ENCODE results near the gene SAE1.

DNA sequence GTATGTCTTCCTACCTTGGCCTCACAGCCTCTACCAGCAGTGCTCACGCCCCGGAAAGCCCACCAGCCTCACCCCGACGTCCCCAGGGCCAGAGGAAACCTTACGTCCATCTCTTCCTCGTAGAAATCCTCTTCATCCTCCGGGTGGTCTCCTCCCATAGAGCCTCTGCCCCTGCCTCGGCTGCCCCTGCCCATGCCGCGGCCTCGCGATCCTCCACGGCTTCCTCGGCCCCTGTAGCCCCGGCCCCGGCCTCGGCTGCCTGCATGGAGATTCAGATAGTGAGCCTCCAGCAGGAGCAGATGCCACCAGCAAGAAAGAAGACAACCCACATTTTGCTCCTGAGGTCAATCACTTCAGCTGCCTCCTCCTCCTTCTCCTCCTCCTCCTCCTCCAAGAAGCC is 44.4 kb upstream of the SAE1 start:
- TF ChIP-seq NANOG (IDR thresholded peaks at IDR 0.05; ENCODE audit: borderline replicate concordance) (no peak), POLR2AphosphoS5 (IDR thresholded peaks at IDR 0.05; ENCODE audit: low read depth) (no peak), REST (IDR thresholded peaks at IDR 0.05; ENCODE audit: unreplicated experiment) (no peak), CREB1 (CRISPR knock-in tag; IDR thresholded peaks at IDR 0.05; ENCODE audit: low read depth) (no peak), EZH2 (IDR thresholded peaks at IDR 0.05; ENCODE audit: low read depth, unreplicated experiment) (no peak), EZH2phosphoT487 (IDR thresholded peaks at IDR 0.05; ENCODE audit: unreplicated experiment) (no peak), ZNF114 (CRISPR knock-in tag; IDR thresholded peaks at IDR 0.05) (no peak), STAT1 (IDR thresholded peaks at IDR 0.05; ENCODE audit: unreplicated experiment) (no peak), JUNB (IDR thresholded peaks at IDR 0.05; ENCODE audit: unreplicated experiment) (no peak), ETS1 (IDR thresholded peaks at IDR 0.05) (no peak)
- TF ChIP-seq, protein P1, sequence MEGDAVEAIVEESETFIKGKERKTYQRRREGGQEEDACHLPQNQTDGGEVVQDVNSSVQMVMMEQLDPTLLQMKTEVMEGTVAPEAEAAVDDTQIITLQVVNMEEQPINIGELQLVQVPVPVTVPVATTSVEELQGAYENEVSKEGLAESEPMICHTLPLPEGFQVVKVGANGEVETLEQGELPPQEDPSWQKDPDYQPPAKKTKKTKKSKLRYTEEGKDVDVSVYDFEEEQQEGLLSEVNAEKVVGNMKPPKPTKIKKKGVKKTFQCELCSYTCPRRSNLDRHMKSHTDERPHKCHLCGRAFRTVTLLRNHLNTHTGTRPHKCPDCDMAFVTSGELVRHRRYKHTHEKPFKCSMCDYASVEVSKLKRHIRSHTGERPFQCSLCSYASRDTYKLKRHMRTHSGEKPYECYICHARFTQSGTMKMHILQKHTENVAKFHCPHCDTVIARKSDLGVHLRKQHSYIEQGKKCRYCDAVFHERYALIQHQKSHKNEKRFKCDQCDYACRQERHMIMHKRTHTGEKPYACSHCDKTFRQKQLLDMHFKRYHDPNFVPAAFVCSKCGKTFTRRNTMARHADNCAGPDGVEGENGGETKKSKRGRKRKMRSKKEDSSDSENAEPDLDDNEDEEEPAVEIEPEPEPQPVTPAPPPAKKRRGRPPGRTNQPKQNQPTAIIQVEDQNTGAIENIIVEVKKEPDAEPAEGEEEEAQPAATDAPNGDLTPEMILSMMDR (conservative IDR thresholded peaks at IDR 0.05; ENCODE audit: low read depth in 2 of 2), result no peak

All from GM23338 (cell line).